ENCODE measurements around the gene CDYL.

DNA sequence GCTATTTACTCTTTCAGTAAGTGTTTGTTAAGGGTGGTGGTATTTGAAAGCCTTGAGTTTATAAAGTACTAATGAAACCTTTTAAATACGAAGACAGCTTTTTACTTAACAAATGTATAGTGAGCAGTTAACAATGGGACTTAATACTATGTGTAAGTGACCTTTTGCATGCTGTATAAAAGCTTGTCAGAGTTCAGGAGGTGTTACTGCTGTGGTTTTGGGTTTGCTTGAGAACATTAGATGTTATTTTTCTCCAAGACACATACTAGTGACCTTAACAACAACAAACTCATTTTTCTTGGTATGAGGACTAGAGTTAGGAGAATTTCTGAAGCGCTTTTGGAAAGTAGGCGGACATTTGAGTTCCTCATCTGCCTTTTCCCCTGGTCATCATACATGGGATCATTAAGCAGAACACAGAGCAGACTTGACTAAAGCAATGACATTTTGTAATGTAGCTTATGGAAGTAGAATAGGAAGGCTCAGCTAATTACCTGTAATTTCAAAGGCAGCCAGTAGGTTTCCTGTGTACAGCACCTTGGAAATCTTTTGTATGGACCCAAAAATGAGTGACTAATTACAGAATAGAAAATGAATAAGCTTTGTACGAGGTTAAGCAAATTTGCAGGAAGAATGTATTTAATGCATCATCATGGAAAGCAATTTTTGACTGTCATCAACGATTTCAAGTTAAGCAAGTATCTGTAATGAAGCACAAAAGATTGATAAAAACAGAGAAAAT is 14.1 kb downstream of the CDYL start:
- TF ChIP-seq RAD21 (IDR thresholded peaks at IDR 0.05; ENCODE audit: low read depth) (no peak), TAF1 (IDR thresholded peaks at IDR 0.05; ENCODE audit: low read depth) (no peak), YY1 (IDR thresholded peaks at IDR 0.05; ENCODE audit: low read depth) (no peak), CEBPB (IDR thresholded peaks at IDR 0.05) (no peak)
- TF ChIP-seq, protein P1, sequence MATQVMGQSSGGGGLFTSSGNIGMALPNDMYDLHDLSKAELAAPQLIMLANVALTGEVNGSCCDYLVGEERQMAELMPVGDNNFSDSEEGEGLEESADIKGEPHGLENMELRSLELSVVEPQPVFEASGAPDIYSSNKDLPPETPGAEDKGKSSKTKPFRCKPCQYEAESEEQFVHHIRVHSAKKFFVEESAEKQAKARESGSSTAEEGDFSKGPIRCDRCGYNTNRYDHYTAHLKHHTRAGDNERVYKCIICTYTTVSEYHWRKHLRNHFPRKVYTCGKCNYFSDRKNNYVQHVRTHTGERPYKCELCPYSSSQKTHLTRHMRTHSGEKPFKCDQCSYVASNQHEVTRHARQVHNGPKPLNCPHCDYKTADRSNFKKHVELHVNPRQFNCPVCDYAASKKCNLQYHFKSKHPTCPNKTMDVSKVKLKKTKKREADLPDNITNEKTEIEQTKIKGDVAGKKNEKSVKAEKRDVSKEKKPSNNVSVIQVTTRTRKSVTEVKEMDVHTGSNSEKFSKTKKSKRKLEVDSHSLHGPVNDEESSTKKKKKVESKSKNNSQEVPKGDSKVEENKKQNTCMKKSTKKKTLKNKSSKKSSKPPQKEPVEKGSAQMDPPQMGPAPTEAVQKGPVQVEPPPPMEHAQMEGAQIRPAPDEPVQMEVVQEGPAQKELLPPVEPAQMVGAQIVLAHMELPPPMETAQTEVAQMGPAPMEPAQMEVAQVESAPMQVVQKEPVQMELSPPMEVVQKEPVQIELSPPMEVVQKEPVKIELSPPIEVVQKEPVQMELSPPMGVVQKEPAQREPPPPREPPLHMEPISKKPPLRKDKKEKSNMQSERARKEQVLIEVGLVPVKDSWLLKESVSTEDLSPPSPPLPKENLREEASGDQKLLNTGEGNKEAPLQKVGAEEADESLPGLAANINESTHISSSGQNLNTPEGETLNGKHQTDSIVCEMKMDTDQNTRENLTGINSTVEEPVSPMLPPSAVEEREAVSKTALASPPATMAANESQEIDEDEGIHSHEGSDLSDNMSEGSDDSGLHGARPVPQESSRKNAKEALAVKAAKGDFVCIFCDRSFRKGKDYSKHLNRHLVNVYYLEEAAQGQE (IDR thresholded peaks at IDR 0.05; ENCODE audit: low read depth): no peak
- TF ChIP-seq, protein P2, sequence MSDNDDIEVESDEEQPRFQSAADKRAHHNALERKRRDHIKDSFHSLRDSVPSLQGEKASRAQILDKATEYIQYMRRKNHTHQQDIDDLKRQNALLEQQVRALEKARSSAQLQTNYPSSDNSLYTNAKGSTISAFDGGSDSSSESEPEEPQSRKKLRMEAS (IDR thresholded peaks at IDR 0.05): no peak

All from Ishikawa (cell line).